Stimulated activated naive B cell treated with anti-CD40 and anti-IgM and Interleukin-4, amounts not matched to agents 10 μg/mL and 1 μg/mL and 100 μg/mL, for 72 hours (primary cell): Measurements from ENCODE around the gene ELMOD3.
"Not testable (repeated sequence)": the region's sequence is repeated elsewhere in the genome, so short reads cannot be mapped to it uniquely, and the experiment has no call there.

Experiments
- ATAC-seq, 2 donors: fragments of 150-1000 bp; cut with Tn5 transposase; replicated peaks; 2 replicates each; pipeline ENCODE4 v1.10.0; 2021; ENCODE audit warnings: moderate library complexity in 1 of 2
- DNase-seq: peaks from one replicate; pipeline ENCODE4 v3.0.0; 2021
- H3K27ac Mint-ChIP-seq: one replicate; pipeline ENCODE4 v1.8.0; 2022; ENCODE audit warnings: mild to moderate bottlenecking, mixed read lengths
- H3K27me3 Mint-ChIP-seq, 2 donors: one replicate each; pipeline ENCODE4 v1.8.0; 2022; ENCODE audit warnings: mixed read lengths in 2 of 2
- H3K36me3 Mint-ChIP-seq, 2 donors: one replicate each; pipeline ENCODE4 v1.8.0; 2022; ENCODE audit warnings: mixed read lengths in 2 of 2, mild to moderate bottlenecking in 1 of 2
- H3K4me1 Mint-ChIP-seq, 2 donors: one replicate each; pipeline ENCODE4 v1.8.0; 2022; ENCODE audit warnings: mixed read lengths in 2 of 2, mild to moderate bottlenecking in 1 of 2
- H3K4me3 Mint-ChIP-seq, 2 donors: one replicate each; pipeline ENCODE4 v1.8.0; 2022; ENCODE audit warnings: mild to moderate bottlenecking in 2 of 2, mixed read lengths in 2 of 2, moderate library complexity in 1 of 2
- H3K9me3 Mint-ChIP-seq, 2 donors: one replicate each; pipeline ENCODE4 v1.8.0; 2022; ENCODE audit warnings: mixed read lengths in 2 of 2, mild to moderate bottlenecking in 1 of 2

ELMOD3 gene

DNA sequence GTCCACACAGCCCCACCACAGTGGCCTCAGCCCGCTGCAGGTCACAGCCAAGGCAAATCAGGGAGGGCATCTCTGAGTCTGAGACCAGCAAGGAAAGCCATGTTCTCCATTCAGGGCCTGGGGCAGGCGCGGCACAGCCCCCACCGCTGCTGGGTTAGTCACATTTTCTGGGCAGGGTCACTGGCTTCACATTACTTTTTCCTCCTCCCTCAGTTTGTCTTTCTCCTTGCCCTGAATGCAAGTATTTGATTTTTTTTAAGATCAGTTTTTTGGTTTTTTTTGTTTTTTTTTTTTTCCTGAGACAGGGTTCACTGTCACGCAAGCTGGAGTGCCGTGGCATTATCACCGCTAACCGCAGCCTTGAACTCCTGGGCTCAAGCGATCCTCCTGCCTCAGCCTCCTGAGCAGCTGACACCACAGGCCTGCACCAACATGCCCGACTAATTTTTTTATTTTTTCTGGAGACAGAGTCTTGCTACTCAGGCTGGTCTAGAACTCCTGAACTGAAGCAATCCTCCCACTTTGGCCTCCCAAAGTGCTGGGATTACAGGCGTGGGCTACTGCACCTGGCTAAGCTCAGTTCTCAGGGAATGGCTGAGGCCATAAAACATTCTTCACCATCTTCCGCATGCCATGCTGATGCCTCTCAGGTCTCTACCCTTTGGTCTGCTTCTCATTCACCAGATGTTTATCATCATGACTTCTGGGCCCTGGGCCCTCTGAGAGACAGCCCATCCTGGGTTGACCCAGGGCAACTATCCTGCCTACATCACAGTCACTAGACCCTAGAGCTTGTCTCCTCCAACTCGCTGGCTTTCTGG is 56.2 kb downstream of the ELMOD3 start:
- Mint-ChIP-seq H3K36me3 (peaks cover 9 to 10% of the 10 kb centered on the region in 2 donors), H3K4me3 (peak overlapping the region; percentile 81 to 86), H3K27me3 (no peaks in the 10 kb centered on the region), H3K9me3 (no peaks in the 10 kb centered on the region), H3K27ac (peak overlapping the region; percentile 86), H3K4me1 (peaks cover 52 to 74% of the 10 kb centered on the region in 2 donors)
- DNase-seq (no peak), ATAC-seq (no peak)

GRCh38 chr2:85411405-85411748 is 56.8 kb downstream of the ELMOD3 start:
- H3K9me3 Mint-ChIP-seq = no peaks in the 10 kb centered on the region

GRCh38 chr2:85413592-85414420 is 59.2 kb downstream of the ELMOD3 start:
- Mint-ChIP-seq H3K36me3 (peaks cover 0 to 2% of the 10 kb centered on the region in 2 donors), H3K4me1 (peaks cover 48 to 63% of the 10 kb centered on the region in 2 donors), H3K27me3 (no peaks in the 10 kb centered on the region), H3K4me3 (peak overlapping the region; percentile 91 to 97), H3K9me3 (no peaks in the 10 kb centered on the region), H3K27ac (peak overlapping the region; percentile 98)
- ATAC-seq (peak; percentile 44 to 55), DNase-seq (peak; percentile 50)

More at GRCh38 chr2:85411405-85411748, 56.8 kb downstream of the ELMOD3 start:
- H3K36me3 Mint-ChIP-seq = peaks cover 9% of the 10 kb centered on the region in 2 donors
- H3K27me3 Mint-ChIP-seq = no peaks in the 10 kb centered on the region
- H3K4me1 Mint-ChIP-seq = peaks cover 55 to 68% of the 10 kb centered on the region in 2 donors
- DNase-seq (no peak), ATAC-seq (no peak)
- H3K27ac Mint-ChIP-seq = peak overlapping the region; percentile 79
- peak overlapping the region in 1 of 2 donors; percentile 30 for H3K4me3 Mint-ChIP-seq

GRCh38 chr2:85414421-85414759 is 59.8 kb downstream of the ELMOD3 start:
- not testable (repeated sequence) for DNase-seq, H3K27me3 Mint-ChIP-seq
- peaks cover 49 to 63% of the 10 kb centered on the region in 2 donors for H3K4me1 Mint-ChIP-seq

DNA sequence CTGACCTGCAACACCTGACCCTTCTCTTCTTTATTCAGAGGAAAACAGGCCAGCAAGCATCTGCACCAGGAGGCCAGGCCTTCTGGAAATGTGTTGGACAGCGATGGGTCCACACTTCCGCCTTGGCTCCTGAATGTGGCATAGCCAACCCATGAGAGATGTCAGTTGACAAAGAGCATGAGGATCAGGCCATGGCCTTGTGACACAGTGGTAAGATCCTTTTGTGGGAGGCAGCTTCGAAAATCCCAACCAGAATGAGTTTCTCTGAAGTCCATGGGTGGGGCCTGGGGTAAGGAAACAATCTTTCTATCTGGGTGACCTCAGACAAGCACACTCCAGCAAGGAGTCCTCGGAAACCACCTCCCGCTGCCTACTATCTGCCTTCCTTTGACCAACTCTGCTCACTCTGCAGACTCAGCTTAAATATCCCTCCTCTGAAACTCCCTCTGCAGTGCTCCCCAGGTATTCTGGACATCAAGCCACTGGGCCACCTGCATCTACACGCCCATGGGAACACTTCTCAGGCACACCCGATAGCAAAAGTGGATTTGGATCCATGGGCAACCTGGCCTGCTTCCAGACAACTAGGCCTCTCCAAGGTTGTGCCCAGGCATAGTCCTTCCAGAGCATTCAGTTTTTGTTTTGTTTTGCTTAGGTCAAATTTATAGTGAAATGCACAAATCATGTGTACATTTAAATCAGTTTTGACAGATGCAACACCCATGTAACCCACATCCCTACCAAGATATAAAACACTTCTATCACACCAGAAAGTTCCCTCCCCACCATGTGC is 60.4 kb downstream of the ELMOD3 start:
- Mint-ChIP-seq H3K36me3 (no peaks in the 10 kb centered on the region), H3K4me3 (peak overlapping the region; percentile 16 to 36), H3K27ac (peak overlapping the region; percentile 63), H3K27me3 (no peaks in the 10 kb centered on the region), H3K4me1 (peaks cover 43 to 59% of the 10 kb centered on the region in 2 donors), H3K9me3 (no peaks in the 10 kb centered on the region)
- ATAC-seq (no peak), DNase-seq (no peak)

More at GRCh38 chr2:85414421-85414759, 59.8 kb downstream of the ELMOD3 start:
- not testable (repeated sequence) for H3K9me3 Mint-ChIP-seq, H3K27ac Mint-ChIP-seq, ATAC-seq, H3K36me3 Mint-ChIP-seq
- peak overlapping the region; percentile 91 to 97 for H3K4me3 Mint-ChIP-seq

GRCh38 chr2:85415980-85416650 is 61.5 kb downstream of the ELMOD3 start:
- H3K27me3 Mint-ChIP-seq = no peaks in the 10 kb centered on the region
- H3K27ac Mint-ChIP-seq = peak overlapping the region; percentile 37
- H3K4me1 Mint-ChIP-seq = peaks cover 42 to 56% of the 10 kb centered on the region in 2 donors
- ATAC-seq = no peak
- H3K4me3 Mint-ChIP-seq = peak overlapping the region in 1 of 2 donors; percentile 43
- no peak for DNase-seq
- H3K36me3 Mint-ChIP-seq = no peaks in the 10 kb centered on the region
- H3K9me3 Mint-ChIP-seq = no peaks in the 10 kb centered on the region

- Mint-ChIP-seq H3K27me3 (no peaks in the 10 kb centered on the region), H3K9me3 (no peaks in the 10 kb centered on the region), H3K4me3 (peak within 1 kb of the TSS; percentile 98 to 100), H3K27ac (peak within 1 kb of the TSS; percentile 100), H3K36me3 (no peaks in the 10 kb centered on the region), H3K4me1 (peaks cover 33 to 47% of the 10 kb centered on the region in 2 donors)
- peak; percentile 80 for DNase-seq
- ATAC-seq = peak; percentile 84
Measured at GRCh38 chr2:85418132-85419008, 63.8 kb downstream of the ELMOD3 start, which contains the start of gene SH2D6. TSS of gene SH2D6 (plus strand) at chr2:85418714. CDS start at chr2:85429466, 10,752 bp downstream.

GRCh38 chr2:85419009-85419675 is 64.6 kb downstream of the ELMOD3 start:
- DNase-seq (no peak), ATAC-seq (no peak)
- Mint-ChIP-seq H3K36me3 (no peaks in the 10 kb centered on the region), H3K27me3 (no peaks in the 10 kb centered on the region), H3K4me1 (peaks cover 38 to 48% of the 10 kb centered on the region in 2 donors), H3K9me3 (no peaks in the 10 kb centered on the region), H3K27ac (peak overlapping the region; percentile 100), H3K4me3 (peak overlapping the region; percentile 98 to 100)

DNA sequence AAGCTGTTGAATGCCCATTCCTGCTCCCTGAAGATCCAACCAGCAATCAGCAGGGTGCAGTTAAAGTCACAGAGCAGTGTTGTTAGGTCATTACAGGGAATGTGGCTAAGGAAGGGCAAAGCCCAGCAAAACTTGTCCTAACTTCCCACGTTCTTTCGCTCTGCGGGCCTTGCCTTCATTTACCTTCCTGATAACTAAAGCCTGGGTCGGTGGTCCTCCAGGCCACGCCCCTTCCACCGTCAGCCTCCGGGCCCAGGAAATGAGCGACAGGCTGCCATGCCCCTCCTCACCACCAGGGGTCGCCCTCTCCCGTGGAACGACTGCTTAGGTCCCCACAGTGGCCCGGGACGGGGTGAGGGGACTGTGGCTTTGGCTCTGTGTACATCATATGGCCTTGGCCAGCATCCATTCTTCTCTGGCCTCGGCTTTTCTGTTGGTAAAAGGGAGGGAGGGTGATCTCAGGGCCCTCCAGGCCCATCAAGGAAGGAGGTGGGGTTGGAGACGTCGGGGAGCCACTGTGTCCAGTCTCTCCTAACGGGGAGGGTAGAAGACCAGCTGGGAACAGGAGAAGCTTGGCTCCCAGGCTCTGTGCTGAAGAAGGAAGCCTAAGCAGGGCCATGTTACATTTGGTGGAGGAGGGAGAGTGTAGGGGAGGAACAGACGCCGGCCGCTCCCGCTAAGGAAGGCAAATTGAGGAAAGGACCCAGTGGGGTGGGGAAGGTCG is 66.1 kb downstream of the ELMOD3 start:
- peak overlapping the region; percentile 76 to 77 for H3K4me3 Mint-ChIP-seq
- DNase-seq = peak; percentile 85
- H3K27me3 Mint-ChIP-seq = no peaks in the 10 kb centered on the region
- H3K4me1 Mint-ChIP-seq = peaks cover 26 to 37% of the 10 kb centered on the region in 2 donors
- peak; percentile 76 to 81 for ATAC-seq
- peak overlapping the region; percentile 82 for H3K27ac Mint-ChIP-seq
- no peaks in the 10 kb centered on the region for H3K9me3 Mint-ChIP-seq
- no peaks in the 10 kb centered on the region for H3K36me3 Mint-ChIP-seq

- no peak for DNase-seq
- H3K27ac Mint-ChIP-seq = peak overlapping the region; percentile 82
- H3K9me3 Mint-ChIP-seq = no peaks in the 10 kb centered on the region
- no peaks in the 10 kb centered on the region for H3K27me3 Mint-ChIP-seq
- peak overlapping the region in 1 of 2 donors; percentile 77 for H3K4me3 Mint-ChIP-seq
- H3K4me1 Mint-ChIP-seq = peaks cover 20 to 37% of the 10 kb centered on the region in 2 donors
- H3K36me3 Mint-ChIP-seq = no peaks in the 10 kb centered on the region
- ATAC-seq = no peak
Measured at GRCh38 chr2:85421260-85422071, 66.9 kb downstream of the ELMOD3 start.

DNA sequence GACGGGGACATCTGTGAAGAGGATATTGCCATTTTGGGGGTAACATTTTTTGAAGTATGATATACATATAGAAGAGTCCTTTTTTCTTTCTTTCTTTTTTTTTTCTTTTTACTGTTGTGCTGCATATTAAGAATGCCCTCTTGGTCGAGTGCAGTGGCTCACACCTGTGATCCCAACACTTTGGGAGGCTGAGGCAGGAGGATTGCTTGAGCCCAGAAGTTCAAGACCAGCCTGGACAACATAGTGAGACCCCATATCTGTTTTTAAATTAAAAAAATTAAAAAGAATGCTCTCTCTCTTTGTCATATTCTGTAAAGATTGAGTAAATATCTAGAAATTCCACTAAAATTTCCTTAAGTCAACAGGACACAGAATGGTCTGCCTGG is 67.5 kb downstream of the ELMOD3 start:
- peak overlapping the region; percentile 53 for H3K27ac Mint-ChIP-seq
- no peak for DNase-seq
- H3K4me3 Mint-ChIP-seq = no peak overlapping the region
- peaks cover 20 to 37% of the 10 kb centered on the region in 2 donors for H3K4me1 Mint-ChIP-seq
- ATAC-seq = no peak
- H3K9me3 Mint-ChIP-seq = no peaks in the 10 kb centered on the region
- H3K36me3 Mint-ChIP-seq = no peaks in the 10 kb centered on the region
- no peaks in the 10 kb centered on the region for H3K27me3 Mint-ChIP-seq
